ENCODE results near the gene PPP2R5A. TPM values are rescaled to one million over a fixed set of nuclear protein-coding genes. Genes with fewer than 3 reads are reported as not detected.

Gene PPP2R5A
- total and polyA plus RNA-seq, 2 of the 13 experiments (the other 11 are each of a cell fraction or from before 2014, with no cell fraction given), result 22.0 to 31.4 TPM

DNA sequence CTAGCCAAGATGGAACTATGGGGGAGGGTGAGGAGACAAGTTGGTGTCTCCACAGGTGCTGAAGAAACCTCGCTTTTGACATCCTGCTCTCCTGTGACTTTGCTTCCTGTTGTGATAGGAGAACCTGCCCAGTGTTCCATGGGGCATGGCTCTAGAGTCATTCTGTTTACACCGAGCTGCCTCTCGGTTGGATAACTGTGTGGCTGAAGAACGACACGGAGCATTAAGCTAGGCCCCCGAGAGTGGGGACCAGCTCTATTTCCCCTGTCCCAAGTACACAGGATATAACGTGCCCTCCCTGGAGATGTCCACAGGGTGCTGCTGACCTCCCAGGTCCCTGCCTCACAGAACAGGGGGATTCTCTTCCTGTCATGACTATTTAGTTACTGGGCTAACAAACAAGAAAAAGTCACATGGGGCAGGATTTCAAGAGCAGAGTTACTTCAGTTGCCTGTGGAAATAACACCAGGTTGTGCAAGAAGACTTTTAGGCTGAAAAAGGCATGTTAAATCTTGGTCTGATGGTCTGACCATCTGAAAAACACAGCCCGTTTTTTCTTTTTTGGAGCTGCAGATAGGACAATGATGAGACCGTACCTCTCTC, 29.4 kb upstream of the PPP2R5A start (continued):
- TF ChIP-seq GLMP (CRISPR knock-in tag; IDR thresholded peaks at IDR 0.05; ENCODE audit: borderline replicate concordance) (no peak), ZBTB8A (CRISPR knock-in tag; IDR thresholded peaks at IDR 0.05; ENCODE audit: borderline replicate concordance, low read depth) (no peak), CCDC6 (CRISPR knock-in tag; IDR thresholded peaks at IDR 0.05) (no peak), SMARCC2 (IDR thresholded peaks at IDR 0.05) (no peak), ZNF512B (CRISPR knock-in tag; IDR thresholded peaks at IDR 0.05; ENCODE audit: borderline replicate concordance) (no peak), MZF1 (CRISPR knock-in tag; IDR thresholded peaks at IDR 0.05; ENCODE audit: borderline replicate concordance) (no peak), ZNF597 (CRISPR knock-in tag; IDR thresholded peaks at IDR 0.05) (no peak), ZNF264 (CRISPR knock-in tag; IDR thresholded peaks at IDR 0.05) (no peak), TEAD3 (CRISPR knock-in tag; optimal IDR thresholded peaks at IDR 0.05; ENCODE audit: borderline replicate concordance) (peak; percentile 35), ELK4 (CRISPR knock-in tag; IDR thresholded peaks at IDR 0.05; ENCODE audit: borderline replicate concordance) (no peak), ZNF367 (CRISPR knock-in tag; IDR thresholded peaks at IDR 0.05; ENCODE audit: borderline replicate concordance) (no peak), MEIS2 (CRISPR knock-in tag; IDR thresholded peaks at IDR 0.05) (no peak), CEBPB (IDR thresholded peaks at IDR 0.05; ENCODE audit: borderline replicate concordance, low read depth, low read length) (peak; percentile 94), ATF7-NPFF (CRISPR knock-in tag; IDR thresholded peaks at IDR 0.05; ENCODE audit: low read depth) (no peak), CENPT (CRISPR knock-in tag; IDR thresholded peaks at IDR 0.05; ENCODE audit: low read depth) (no peak), RFXANK (CRISPR knock-in tag; IDR thresholded peaks at IDR 0.05) (no peak), RAD51 (IDR thresholded peaks at IDR 0.05; ENCODE audit: borderline replicate concordance) (no peak), NR3C1 (CRISPR knock-in tag; IDR thresholded peaks at IDR 0.05) (no peak), CHCHD3 (CRISPR knock-in tag; IDR thresholded peaks at IDR 0.05) (no peak)
- TF ChIP-seq, protein P1, sequence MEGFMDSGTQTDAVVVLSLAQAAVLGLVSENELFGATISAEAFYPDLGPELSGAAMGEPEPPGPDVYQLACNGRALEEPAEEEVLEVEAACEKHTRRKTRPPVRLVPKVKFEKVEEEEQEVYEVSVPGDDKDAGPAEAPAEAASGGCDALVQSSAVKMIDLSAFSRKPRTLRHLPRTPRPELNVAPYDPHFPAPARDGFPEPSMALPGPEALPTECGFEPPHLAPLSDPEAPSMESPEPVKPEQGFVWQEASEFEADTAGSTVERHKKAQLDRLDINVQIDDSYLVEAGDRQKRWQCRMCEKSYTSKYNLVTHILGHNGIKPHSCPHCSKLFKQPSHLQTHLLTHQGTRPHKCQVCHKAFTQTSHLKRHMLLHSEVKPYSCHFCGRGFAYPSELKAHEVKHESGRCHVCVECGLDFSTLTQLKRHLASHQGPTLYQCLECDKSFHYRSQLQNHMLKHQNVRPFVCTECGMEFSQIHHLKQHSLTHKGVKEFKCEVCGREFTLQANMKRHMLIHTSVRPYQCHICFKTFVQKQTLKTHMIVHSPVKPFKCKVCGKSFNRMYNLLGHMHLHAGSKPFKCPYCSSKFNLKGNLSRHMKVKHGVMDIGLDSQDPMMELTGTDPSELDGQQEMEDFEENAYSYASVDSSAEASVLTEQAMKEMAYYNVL (CRISPR knock-in tag; IDR thresholded peaks at IDR 0.05; ENCODE audit: borderline replicate concordance), result no peak
- TF ChIP-seq, protein P2, sequence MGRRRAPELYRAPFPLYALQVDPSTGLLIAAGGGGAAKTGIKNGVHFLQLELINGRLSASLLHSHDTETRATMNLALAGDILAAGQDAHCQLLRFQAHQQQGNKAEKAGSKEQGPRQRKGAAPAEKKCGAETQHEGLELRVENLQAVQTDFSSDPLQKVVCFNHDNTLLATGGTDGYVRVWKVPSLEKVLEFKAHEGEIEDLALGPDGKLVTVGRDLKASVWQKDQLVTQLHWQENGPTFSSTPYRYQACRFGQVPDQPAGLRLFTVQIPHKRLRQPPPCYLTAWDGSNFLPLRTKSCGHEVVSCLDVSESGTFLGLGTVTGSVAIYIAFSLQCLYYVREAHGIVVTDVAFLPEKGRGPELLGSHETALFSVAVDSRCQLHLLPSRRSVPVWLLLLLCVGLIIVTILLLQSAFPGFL (CRISPR knock-in tag; IDR thresholded peaks at IDR 0.05), result no peak

All from HepG2 (cell line).